HG03558 (cell line): ENCODE results near the gene UGT1A9.

Experiments used
- ATAC-seq: cut with Tn5 transposase; IDR thresholded peaks from one replicate; pipeline ENCODE4 v1.9.1; 2021; ENCODE audit warnings: moderate number of reproducible peaks; ENCODE audit not compliant: unreplicated experiment; ENCODE audit errors: extremely low read depth

The UGT1A9 gene

DNA sequence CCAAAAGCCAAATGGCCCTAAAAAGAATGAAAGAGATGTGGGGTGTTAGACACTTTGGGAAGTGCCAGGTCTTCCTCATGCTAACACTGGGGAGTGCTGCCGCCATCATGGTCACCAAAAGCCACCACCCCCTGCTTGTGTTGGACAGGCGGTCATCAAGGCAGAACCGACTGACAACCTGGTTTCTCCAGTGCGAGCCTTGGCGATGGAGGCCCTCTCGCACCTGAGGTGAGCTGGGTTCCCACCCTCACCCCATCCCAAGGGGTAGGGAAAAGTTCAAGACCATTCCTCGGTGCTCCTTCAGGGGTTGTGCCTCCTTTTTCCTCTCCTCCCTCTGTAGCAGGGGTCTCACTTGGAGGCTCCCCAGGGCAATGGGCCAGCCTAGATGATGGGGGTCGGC lies 140.0 kb downstream of the UGT1A9 start:
- no peak for ATAC-seq

DNA sequence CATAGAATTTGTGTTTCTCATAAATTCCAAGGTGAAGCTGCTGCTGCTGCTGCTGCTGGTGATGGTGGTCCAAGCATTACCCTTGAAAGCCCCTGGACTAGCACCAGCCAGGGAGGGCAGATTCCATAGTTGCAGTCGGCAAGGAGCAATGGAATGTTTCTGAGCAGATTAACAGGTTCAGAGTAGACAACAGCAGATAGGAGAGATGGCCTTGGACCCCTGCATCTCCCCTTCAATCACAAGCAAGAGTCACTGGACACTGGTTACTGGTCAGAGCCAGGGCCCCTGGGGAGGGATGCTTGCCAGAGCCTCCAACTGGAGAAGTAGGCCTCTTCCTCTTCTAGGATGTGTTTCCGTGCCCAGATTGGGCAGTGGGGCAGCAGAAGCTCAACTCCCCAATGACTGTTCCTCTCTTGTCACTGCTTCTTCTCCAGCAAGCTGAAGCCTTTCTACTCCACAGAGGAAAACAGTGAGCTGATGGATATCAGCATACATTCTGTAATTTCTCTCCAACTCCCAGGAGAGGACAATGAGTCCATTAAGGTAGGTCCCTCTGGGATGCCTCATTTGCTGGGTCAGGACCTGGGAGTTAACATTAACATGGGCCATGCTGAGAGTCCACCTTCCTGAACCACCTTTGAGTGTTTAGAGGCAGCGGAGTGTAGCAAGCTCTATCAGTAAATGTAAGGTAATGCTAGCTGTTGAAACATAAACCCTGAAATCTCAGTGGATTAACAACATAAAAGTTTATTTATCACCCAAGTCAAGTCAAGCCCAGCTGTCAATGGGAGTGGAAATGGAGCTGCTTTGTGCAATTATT lies 141.7 kb downstream of the UGT1A9 start:
- ATAC-seq = no peak

DNA sequence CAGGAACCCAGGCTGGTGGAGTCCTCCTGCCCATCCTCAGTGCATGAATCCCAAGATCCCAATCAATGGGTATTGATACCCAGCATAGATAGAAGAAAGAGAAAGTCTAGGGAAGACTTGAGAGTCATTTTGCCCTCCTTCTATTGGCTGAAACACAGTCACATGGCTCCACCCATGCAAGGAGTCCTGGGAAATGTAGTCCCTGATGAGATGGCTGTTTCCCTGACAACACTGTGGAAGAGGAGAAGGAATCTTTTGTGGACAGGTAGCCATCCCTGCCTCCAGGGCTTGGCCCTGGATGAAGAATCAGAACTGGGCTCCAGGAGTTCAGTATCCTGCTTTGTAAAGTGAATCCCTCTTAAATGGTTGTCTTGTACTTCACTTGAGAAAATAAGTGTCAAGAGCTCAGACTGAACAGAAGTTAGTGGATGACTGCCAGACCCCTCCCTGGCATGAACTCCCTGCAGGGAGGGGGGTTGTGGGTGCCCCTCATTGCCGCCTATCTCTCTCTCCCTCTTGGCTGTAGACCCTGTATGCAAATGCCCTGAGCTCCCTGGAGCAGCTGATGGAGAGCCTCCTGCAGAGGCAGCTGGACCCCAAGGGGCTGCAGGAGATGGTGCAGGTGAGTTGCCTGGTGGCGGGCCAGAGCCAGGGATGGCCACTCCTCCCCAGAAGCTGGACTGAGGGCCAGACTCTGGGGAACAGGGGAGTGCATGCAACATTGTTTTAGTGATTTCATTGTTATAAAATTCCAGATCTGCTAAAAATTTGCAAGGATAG lies 142.5 kb downstream of the UGT1A9 start:
- ATAC-seq = no peak

DNA sequence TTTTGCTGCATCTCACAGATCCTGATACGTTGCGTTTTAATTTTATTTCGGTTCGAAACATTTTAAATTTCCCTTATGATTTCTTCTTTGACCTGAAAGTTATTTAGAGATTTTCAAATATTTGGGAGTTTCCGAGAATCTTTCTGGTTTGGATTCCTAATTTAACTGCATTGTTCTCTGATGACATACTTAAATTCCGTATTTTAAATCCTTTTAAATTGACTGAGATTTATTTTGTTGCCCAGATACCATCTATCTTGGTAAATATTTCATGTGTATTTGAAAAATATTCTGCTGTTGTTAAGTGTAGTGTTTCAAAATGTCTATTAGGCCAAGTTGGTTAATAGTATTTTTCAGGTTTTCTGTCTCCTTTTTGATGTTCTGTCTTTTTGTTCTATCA lies 144.2 kb downstream of the UGT1A9 start:
- no peak for ATAC-seq

DNA sequence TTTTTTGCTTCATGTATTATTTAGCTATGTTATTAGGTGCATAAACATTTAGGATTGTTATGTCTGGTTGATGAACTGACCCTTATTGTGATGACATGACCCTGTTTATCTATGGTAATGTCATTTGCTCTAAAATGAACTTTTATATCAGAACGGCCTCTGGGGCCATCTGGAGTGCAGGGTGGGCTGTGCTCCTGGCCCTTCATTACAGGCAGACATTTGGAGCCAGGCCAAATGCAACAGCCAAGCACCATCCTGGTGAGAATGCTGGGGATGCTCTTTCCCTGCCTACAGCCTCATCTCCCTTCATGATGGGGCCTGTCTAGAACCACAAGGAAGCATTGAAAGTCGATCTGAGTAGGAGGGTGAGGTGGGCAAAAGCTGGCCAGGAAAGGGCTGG lies 144.6 kb downstream of the UGT1A9 start:
- ATAC-seq = no peak

DNA sequence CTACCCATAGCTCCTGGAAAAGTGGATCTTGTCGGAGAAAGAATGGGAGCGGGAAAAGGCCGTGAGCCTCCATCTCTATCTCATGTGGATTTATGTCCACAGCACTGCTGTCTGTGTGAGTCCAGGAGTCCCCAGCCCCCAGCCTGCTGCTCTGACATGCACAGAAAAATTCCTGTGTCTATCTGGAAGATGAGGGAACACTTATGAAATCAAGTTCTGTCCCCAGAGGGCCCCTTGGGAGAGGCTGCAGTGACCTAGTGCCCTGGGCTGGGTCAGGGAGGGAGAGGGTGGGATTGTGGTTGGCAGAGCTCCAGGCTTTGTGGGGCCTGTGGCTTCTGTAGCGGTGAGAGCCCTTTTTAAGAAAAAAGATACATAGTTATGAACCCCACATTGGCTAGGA lies 145.1 kb downstream of the UGT1A9 start:
- no peak for ATAC-seq

DNA sequence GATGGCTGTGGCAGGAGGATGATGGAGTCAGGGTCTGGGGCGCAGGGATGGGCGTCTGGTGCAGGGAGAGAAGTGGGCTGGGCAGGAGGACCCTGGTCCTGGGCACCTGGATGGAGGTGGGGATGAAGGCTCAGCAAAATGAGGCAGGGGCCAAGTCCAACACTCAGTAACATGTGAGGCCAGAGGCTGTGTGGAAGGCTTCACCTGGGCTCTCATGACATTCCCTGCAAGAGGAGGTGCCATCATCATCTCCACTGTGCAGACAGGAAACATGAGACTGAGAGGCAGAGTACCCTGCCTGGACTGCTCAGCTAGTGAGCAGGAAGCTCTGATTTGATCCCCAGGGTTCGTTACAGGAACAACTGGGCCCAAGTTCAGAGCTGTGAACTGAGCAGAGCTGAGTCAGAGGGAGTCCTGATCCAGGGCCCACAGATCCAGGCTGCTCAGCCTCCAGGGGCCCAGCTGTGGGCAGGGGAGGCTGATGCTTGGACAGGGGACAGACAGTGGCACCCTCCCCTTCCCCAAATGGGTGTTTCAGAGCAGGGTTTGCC lies 145.7 kb downstream of the UGT1A9 start:
- ATAC-seq = no peak

DNA sequence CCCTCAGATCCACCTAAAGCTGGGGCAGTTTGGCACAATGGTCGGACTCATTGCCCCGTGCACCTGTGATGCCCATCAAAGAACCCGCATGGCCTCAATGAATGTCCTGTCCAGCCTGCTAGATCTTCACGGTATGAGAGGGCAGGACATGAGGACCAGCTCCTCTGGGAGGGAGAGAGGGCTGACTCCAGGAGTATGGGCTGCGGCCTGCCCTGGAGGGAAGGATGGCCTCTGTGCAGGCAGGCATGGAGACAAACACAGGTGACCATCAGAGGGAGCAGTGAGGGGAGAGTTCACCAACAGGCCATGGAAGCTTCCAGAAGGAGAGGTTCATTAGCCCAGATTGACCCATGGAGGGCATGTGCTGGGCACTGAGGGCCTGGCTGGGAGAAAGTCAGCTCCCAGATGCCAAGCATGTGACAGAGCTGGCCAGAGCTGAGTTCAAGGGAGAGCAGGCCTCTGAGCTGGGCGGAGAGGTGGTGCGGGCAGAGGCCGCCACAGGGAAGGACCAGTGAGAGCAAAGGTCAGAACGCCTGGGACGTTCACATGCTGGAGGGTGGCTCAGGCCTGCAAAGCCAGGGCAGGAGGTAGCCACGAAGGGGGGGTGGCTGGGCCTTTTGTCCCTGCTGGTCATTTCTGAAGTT lies 146.4 kb downstream of the UGT1A9 start:
- no peak for ATAC-seq

DNA sequence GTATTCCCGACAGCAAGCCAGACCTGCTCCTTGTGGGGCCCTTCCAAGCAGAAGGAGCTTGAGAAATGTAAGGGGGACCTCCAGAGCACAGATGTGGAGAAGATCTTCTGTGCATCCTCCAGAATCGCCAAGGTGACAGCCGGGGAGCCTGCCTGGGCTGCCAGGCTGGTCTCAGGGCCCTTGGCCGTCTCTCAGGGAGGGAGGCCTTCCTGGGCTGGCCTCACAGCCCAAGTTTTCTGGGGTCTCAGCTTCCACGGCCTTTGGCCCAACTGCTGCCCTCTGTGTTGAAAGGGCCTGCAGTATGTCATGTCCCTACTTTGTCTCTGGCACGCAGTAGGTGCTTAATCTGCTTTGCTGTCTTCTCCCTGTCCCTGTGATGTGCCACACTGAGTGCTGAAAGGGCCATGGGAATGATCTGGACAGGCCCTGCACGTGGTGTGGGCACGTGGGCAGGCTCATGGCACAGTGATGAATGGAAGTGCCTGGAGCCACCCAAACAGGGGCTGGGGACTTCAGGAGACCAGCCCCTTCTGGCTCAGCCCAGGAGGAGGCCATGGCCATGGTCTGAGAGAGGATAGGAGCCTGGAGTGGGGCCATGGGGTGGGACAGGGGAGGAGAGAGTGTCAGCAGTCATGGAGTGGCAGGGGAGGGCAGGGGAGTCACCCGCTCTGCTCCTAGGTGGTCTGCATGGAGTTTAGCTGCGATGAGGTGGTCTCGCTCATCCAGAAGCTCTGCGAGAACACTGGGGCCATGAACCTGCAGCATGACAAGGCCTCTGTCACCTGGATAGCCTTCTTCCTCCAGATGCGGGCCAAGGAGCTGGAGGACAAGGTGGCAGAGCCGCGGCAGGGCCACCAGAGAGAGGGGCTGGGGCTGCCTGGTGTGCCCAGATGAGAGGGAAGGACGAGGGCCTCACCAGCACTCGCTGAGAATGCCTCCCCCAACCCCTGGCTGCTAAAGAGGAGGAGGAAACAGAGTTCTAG lies 147.2 kb downstream of the UGT1A9 start:
- ATAC-seq = no peak

DNA sequence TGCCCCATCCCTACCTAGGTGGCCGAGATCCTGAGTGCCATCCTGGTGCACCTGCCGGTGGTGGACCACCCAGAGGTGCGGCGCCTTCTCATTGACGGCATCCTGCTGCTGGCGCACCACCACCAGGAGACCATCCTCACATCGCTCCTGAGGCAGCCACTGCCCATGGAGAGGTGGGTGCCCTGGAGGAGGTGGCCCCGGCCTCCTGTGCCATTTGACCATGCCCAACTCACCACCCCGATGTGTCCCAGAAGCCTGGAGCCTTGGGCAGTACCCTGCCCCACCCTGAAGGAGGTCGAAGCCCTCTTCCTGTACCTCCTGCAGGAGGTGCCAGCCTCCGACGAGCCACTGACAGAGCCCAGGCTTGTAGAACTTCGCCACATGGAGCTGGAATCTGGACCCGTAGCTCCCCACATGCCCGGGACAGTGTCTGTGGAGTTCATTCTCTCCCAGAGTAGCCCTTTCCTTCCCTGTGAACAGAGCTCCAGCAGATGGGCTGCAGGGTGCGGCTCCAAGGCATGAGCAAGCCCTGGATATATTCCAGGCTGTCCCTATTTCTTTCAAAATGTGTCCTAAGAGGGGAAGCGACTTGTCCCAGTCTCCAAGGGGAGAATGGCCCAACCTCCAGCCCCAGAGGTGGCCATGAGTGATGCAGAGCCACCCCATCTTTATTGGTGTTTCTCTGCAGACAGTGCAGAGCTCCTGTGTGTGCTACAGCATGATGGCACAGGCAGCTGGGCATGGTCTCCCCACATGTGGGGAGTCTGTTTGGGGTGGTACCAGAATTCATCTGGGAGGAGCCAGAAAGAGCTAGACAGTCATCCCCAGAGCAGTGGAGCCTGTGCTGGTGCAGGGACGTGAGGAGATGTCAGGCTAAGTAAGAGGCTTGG lies 148.4 kb downstream of the UGT1A9 start:
- no peak for ATAC-seq

DNA sequence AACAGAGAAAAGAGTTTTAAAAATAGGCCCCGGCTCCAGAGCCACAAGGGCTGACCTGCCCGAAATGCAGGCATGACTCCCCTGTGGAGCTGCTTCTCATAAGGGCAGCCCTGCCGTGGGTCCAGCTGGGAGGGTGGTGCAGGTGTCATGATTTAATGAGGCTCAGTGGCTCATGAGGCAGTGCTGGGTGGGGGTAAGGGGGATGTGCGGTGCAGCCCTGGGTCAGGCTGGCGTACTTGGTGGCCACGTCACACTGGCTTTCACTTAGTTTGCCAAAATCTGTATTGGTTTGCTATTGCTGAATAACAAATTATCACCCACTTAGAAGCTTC lies 149.0 kb downstream of the UGT1A9 start:
- no peak for ATAC-seq

DNA sequence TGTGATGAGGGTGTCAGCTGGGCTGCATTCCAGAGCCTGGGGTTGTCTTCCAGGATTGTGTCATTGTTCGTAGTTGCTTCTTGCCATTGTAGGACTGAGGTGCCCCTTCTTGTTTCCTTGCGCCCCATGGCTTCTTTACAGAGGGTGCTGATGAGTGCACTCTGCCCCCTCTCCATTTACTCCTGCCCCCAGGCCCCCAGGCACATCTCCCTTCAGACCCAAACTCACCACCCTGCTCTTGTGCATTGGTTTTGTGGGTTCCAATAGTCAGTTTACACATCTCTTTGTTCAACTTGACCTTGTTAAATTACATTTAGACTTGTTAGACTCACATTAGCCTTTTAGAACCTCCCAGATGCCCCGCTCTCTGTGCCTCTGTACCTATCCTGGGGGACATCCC lies 149.5 kb downstream of the UGT1A9 start:
- no peak for ATAC-seq

DNA sequence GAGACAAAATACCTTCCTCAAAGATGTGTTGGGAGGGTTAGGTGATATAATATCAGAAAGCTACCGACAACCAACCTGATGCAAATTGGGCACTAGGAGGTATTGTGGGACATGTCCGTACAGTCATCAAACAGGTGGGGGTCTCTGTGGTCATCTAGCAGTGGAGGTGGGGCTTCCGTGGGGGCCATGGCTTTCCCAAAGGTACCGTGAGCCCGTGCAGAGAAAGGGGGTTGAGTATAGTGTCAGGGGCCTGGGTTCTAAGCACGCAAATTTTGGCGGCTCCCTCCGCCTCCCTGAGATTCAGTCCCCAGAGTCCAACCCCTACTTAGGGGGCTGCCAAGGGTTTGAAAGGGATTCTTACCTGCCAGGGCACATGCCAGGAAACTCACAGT lies 150.0 kb downstream of the UGT1A9 start:
- no peak for ATAC-seq

DNA sequence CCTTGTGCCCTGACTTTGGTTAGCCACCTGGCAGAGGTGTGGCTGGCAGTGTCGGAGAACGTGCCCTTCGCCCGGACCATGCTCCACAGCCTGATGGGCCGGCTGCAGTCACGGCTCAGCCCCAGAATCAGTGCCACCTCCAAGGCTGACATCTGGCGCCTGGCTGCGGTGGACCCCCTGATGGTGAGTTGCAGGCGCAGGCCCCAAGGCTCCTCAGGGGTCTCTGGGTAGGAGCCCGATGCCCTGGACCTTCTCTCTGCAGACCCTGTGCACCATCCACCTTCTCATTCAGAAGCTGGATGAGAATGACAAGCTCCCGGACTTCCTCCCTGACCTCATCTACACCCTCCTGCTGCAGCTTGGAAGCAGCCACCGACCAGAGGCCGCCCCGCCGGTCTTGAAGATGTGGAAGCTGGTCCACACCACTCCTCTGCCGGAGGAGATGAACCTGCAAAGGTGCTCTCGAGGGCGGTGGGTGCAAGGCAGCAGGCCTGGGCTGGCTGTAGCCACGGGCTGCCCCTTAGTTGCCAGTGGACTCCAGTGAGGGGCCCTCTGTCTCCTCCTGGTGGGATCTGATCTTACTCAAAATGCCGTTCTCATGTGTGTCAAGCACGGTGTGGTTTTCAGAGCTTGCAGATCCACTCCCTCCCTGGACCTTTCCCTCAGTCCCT lies 150.5 kb downstream of the UGT1A9 start:
- ATAC-seq = no peak
